Stimulated activated CD4-positive, alpha-beta T cell treated with anti-CD3 and anti-CD28 coated beads, Interleukin-1b, Interleukin-23, amount 100 ng/mL, for 1 hour (primary cell): ENCODE measurements around the gene MLC1.

Experiments
- DNase-seq, 2 donors: peaks; one replicate each; pipeline ENCODE4 v3.0.0-alpha.2; 2020; ENCODE audit warnings: low read depth in 2 of 2

The MLC1 gene

DNA sequence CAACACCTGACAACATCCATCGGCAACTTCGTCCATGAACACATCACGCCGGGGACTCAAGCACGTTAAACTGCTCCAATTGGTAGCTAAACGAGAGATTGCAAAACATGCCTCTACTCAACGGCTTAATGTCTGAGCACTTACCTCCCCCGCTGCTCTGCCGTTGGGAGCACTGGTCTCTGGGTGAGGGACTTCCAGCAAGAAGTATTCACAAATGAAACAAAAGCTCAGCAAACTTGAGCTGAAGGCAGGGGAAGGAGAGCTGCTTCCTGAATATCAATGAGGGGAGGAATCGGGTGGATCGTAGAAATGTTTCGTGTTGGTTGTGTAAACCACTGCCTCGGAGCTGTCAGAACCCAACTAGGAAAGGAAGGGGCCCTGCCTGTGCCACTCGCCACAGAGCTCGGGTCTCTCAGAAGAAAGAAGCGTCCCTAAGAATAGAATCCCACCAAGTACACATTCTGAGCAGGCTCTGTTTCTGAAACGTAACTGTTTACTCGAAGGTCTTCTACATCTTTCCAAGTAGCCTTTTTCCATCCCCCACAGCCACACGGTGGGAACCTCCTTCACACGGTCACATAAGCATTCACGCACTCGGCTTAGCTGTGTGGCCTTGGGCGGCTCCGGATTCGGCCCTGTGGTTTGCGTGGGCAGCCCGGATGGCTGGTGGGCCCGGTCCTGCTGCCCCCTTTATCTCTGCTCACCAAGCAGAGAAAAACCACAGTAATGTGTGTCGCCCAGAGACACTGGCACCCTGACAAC, at the start of gene MLC1:
Gene MLC1 (minus strand): TSS at position 216 of the 762 bp plus-strand sequence. CDS start 524 bp downstream, outside the sequence.
- no peak for DNase-seq

DNA sequence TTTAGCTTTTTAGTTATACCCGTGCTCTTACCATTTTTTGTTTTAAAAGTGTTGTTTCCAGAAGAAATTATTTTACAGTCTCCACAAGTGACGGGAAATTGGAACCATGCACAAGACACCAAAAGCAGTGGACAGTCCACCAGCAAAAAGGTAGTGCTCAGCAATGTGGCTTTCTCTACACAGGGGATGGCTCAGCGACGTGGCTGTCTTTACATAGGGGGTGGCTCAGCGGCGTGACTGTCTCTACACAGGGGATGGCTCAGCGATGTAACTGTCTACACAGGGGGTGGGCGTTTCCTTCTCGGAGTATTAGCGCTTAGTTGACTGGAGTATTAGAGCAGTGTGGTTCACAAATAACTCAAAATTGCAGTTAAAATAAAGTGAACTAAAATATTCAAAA, 49.3 kb upstream of the MLC1 start:
- no peak for DNase-seq

DNA sequence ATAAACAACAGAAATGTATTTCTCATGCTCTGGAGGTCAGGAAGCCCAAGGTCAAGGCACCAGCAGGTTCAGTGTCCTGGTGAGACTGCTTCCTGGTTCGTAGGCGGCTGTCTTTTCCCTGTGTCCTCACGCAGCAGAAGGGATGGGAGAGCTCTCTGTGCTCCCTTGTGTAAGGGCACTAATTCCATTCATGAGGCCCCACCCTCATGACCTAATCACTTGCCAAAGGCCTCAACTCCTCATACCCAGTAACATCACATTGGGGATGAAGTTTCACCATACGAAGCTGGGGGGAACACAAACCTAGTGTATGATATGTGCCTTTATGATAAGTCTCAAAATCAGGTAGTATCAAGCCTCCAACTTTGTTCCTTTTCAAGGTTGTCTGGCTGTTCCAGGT, 46.7 kb upstream of the MLC1 start:
- DNase-seq = no peak

DNA sequence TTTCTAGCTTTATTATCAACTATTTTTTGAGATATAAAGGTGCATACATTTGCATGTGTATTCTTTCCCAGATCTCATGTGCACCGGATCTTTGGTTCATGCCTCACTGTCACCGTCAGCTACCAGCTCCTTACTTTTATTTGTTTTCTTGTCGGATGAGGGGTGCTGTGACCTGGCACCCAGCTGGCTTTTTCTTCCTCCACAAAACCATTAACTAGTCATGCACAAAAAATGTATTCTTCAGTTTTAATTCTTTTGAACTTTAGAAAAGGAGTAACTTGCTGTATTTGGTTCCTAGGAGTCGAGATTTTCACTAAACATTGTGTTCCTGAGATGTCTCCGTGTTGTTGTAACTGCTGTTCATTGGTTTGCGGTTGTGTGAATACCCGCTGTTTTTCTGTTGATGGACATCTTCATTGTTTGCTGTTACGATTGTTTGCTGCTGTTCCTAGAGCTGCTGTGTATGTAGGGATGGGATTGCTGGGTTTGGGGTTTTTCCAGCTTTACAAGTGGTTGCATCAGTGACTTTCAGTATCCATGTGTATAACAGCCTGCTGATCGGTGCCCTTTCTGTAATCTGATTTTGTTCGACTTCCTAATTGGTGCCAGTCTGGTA, 44.0 kb upstream of the MLC1 start:
- no peak for DNase-seq

DNA sequence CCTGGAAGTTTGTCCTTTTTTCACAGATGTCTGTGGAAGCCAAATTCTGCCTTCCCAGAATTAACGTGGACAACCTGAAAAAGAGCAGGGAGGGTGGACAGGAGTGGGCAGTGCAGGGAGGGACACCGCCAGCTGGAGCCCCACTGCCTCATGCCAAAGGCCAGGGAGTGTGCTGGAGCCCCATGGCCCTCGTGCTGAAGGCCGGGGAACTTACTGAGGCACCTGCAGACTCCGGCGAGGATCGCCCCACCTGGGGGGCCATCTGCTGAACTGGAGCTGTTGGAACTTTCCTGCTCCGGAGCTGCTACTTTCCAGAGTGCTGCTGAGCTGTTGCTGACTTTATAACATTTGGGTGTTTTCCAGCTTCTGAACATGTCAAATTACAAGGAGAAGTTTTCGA, 39.8 kb upstream of the MLC1 start:
- no peak for DNase-seq

DNA sequence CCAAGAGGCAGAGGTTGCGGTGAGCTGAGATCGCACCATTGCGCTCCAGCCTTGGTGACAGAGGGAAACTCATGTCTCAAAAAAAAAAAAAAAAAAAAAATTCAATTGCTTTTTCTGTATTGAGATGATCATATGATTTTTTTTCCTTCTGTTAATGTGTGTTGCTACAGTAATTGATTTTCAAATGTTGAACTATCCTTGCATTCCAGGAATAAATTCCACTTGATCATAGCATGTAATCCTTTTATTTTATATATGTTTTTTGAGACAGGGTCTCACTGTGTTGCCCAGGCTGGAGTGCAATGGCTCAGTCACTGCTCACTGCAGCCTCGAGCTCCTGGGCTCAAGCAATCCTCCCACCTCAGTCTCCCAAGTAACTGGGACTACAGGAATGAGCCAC, 37.9 kb upstream of the MLC1 start:
- DNase-seq = no peak

DNA sequence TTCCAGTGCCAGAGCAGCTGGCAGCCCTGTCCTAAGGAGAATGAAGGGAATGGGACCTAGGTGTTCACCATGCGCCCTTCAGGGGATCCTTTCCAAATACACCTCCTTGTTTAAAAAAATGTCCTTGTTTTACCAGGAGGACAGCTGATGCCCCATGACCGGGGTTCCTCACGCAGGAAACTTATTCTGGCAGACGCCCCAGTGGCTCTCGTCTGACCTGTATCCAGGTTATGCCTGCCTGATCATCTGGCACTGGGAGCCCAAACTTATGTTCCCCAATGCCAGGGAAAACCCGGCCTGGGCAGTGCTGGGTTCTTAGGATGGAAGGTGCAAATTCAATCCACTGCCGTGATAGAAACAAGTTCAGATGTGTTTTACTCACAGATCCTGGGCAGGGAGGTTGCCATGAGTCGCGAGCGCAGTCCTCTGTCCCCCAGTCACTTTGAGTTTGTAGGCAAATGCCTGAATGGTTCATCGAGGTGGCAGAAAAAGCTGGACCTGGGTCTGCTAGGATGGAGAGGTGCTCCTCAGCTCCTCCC, 36.0 kb upstream of the MLC1 start:
- DNase-seq = no peak

DNA sequence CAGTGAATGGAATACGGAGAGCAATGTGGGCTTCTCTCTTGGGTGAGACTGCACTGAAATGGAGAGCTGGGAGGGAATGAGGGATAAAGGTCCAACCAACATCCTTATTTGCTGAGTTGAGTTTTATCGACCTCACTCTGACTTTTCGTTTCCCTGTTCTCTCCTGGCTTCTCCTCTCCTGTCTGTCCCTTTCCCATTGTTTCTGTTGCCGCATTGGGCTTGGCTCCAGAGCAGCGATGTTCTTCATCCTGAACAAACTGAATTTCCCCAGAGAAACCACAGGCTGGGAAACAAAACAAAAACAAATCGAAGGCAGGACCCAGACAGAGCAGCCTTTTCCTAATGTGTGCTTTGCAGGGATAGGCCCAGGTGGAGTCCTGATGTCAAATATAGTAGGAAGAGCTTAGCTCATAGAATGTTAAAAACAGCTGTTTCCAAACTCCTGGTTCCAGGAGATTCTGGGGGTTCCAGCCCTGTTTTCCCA, 34.6 kb upstream of the MLC1 start:
- DNase-seq = no peak

DNA sequence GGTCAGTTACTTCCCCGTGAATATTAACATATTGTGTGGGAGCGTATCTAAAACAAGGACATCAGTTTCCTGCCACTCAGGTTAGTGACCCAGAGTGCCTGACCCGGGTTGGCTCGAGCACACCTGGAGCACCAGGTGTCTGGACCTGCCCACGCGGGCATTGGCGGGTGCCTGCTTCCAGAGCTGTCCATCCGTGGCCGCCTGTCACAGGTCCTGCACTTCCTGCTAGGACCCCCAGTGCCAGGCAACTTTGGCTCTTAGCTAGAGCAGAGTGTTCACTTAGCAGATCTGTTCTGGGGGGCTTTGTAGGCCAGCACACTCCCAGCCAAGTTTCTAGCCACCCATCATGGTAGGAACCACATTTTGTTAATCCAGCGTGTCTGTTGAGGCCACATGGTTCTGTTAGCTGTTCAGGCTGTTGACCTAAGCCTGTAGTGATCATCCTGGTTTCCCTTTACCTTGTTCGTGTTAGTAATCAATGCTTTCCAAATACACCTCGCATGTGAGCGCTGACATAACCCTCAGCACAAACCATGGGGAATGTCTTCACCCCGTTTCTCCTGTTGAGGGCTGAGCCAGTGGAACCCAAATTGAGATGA, 34.0 kb upstream of the MLC1 start:
- DNase-seq = no peak

DNA sequence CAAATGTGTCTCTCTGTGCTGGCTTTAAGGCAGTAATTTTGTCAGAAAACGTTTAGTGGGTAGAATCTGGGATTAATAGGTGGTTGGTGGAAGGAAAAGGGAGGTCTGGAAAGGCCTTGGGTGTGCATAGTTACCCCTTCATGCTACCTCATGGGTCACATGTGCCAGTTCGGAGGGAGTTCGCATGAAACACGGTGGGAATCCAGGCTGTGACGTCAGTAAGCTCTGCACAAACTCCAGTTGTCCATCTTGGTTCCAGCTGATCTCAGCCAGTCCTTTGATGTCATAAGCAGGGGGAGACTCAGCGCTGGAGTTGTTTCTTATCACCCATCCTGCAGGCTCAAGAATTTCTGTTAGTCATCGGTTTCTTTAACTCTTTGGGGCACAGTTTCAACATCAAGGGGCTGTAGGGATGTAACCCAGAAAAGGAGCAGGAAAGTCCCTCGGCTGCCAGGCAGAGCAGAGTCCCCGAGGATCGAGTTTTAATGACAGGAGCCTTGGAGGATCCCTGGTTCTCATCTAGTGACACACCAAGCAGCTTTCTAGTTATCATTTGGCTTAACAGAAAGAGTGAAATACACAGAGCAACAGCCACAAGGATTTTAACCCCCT, 33.4 kb upstream of the MLC1 start:
- DNase-seq = no peak

DNA sequence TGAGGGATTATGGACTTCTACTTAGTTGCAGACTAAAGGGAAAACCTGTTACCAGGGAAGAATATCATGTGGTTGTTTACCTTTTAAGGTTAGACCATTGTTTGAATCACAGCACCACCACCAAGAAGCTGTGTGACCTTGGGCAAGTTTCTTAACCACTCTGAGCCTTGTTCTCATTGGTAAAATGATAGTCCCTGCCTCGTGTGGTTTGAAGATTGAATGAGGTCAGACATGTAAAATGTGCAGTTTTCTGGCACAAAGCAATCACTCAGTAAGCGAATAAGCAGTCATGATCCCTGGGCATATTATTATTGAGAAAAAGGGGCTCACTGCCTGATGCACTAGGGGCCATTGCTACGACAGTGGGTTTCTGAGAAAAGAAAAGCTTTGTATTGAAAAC, 32.9 kb upstream of the MLC1 start:
- no peak for DNase-seq

DNA sequence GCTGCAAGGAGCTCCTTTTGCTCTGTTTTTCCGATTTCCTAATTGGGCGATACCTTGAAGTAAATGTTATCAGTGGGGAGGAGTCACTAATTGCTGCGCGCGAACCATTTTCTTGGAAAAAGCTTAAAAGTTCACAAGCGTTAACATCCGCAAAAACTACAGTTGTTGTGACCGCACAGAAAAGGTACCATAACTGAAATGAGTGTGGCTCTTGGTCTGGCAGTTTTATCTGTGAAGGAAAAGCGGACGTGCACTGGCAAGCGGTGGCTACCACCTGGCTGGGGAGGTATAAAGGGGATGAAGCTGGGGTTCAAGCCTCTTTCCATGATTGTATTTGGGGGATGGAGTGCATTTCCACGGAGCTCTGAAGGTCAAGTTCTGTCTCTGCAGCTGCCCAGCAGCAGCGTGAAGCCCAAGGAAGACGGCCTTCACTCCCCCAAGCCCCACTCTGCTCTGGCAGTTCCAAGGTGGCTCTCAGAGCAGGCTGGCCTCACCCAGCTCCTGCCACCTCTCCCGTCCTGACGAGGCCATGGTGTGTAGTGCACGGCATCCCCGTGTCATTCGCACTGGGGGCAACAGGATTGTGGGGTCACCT, 32.0 kb upstream of the MLC1 start:
- DNase-seq = no peak

DNA sequence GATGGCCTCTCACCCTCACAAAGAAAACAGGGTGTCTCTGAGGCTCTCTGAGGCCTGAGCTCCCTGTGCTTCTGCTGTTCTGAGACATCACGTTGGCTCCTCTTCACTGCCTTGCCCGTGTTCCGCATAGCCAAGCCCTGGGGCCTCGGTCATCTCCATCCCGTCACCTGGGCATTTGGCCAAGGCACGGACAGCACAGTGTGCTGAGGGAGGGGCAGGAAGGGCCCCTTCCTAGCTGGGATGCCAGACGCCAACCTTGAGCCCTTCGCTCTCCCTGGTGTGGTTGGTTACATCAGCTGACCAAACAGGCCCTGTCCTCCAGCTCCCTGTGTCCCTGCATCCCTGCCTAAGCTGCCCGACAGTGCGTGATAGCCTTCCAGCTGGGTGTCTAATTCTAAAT, 30.5 kb upstream of the MLC1 start:
- no peak for DNase-seq

DNA sequence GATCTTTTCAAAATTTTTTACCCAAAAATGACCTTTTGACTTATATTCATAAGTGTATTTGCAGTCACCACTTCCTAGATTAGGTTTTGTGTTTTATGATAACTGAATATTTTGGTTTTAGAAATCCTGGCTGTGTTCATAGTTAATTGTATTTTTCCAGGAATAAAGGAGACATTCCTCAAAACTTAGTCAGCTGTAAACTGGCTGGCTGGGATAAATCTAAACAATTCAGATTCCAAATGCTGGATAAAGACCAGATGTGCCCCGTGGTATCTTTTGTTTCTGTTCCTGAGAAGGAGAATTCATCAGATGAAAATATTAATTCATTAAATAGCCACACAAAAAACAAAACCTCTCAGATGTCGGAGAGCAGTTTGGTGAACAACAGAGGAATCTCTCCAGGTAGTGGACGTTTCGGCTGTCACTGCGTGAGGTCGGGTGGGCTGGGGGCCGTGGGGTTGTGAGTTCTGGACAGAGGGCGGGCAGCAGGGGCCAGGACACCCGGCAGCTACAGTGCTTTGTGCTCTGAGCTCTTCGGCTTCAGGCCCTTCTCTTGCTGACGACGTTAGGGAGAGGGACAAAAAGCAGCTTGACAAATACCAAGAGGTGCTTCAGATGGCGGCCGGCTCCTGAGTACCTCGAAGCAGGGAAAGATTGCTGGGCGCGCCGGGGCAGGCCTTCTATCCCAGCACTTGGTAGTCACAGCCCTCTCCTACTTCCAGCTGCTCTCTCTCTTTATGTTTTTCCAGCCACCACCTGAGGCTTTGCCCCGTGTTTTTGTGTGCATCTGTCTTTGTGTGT, 29.2 kb upstream of the MLC1 start:
- DNase-seq = no peak

DNA sequence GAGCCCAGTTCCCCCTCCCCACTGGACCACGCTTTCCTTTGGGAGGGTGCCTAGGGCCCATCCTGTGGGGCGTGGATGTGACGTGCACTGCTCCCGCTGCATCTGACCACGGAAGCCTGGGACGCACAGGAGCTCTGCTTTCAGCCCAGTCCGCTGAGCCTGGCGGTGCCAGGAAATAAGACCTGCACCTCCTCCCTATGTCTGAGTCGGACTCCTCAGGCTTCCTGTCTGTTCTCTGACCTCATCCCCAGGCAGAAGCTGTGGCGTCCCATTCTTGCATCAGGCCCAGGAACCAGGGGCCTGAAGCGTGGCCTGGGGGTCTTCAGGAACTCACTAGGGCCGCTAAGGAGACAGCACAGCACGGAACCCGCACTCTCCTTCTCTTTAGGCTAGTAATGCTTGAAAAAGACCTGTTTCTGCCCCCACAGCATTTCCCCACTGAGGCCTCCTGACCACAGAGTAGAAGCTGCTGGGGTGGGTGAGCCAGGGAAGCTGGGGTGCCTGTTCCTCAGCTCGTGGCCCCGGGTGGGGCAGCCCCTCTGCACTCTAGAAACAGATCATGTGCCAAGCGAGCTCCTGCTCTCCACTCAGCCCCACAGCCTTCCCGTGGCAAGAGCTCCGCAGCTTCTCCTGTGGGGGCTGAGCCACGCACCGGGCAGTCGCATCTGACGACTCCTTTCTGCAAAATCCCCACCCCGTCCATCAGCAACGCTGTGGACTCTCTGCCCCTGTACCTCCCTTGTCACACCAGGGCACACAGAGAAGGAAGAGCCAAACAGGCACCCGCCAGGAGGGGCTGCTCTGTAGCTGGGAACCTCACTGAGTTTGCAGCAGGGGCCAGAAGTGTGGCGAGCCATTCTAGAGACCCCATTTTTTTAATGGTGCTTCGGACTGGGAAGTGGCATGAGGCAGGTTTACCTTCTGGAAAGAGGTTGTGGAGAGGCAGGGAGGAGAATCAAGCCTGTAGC, 27.2 kb upstream of the MLC1 start:
- DNase-seq = no peak

DNA sequence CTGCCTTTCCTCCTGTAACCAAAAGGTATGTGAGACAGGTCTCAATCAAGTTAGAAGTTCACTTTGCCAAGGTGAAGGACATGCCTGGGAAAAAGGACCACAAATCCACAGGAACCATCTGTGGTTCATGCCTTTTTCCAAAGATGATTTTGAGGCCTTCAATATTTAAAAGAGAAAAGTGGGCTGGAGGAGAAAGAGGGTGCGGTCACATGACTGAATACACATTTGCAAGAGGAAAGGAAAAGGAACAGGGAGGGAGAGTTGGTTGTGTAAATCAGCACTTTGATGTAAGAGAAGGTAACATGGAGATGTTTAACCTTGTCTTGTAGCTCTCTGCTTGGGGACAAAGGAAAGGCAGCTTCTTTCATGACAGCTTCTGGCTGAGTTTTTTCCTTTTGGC, 25.8 kb upstream of the MLC1 start:
- DNase-seq = no peak

DNA sequence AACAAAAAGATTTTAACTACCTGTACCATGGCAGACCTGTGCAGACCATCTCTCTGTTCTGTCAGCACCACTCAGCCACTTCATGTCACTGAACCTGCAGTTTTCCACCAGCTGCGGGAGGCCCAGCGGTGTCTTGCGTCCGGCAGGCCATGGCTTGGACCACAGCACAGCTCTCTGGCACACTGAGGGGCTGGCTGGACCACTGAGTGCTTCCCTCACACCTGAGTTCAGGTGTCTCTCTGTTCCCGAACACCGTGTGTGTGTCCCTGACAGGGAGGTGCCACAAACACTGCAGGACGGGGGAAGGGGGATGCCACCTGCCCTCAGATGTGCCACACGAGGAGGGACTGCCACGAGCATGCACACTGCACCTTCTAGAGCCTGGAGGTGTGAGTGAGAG, 22.3 kb upstream of the MLC1 start:
- no peak for DNase-seq

DNA sequence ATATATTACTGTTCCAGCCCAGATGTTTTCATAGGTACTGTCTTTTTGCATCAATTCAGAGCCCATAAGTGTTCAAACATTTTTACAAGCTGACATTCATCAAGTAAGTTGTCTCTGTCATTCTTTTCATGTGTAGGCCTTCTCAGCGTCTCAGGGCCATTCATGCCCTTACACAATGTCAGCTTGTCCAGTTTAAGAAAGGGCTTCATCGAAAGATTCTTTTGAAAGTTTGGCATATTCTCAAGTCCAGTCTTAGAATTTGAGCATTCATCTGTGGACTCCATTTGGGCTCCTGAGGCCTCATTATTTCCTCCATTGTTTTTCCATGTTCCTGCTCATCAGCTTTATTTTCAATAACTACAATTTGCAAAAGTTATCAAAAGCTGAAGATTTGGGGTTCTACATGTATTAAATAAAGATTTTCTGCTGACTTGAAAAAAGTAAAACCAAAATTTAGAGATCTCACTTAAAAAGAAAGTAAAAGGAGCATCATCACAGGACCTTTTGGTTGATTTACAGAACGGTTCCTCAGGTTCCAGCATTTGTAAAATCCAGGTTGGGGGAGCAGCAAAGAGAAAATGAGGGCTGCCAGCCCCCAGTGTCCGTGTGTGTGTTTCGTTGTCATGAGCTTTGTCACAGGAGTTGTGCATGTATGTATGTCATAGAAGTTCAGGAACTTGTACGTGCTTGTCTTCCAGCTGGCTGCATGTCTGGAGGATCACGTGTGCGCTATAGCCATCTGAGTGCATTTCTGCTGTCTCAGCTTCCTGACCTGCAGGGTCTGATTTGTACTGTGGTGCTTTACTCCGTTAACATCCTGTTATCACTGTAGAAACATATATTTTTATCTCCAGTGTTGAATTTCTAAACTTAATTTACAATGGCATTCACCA, 20.2 kb upstream of the MLC1 start:
- DNase-seq = no peak

DNA sequence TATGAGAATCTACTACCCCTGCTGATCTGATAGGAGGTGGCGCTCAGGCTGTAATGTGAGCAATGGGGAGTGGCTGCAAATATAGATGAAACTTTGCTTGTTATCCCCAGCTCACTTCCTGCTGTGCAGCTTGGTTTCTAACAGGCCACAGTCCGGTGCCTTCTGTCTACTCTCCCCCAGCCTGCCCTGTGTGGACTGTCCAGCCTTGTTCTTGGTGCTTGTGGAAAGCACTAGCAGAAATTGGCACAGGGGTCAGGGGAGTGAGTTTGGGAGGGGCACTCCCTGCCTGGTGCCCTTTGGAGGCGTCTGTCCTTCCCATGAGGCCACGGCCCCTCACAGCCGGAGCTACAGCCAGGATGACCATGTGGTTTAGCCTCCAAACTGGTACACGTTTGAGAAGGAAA, 18.9 kb upstream of the MLC1 start:
- no peak for DNase-seq
